Fibroblast of mammary gland (primary cell): ENCODE measurements around the gene ARL16.

Source experiments
- DNase-seq: peaks from one replicate; pipeline ENCODE4 v3.0.0-alpha.2; 2010; ENCODE audit warnings: low read depth
- H3K4me3 ChIP-seq: 2 replicates; pipeline ENCODE4 v1.5.1; 2011; ENCODE audit warnings: low read depth, mild to moderate bottlenecking, low read length, moderate library complexity; ENCODE audit not compliant: control insufficient read depth
- CTCF ChIP-seq: conservative IDR thresholded peaks from 2 replicates; pipeline ENCODE4 v1.5.1; 2011; ENCODE audit warnings: low read depth, low read length, inconsistent platforms; ENCODE audit not compliant: control insufficient read depth, insufficient read depth

Gene ARL16

GRCh38 chr17:81720267-81721071 lies 36.9 kb upstream of the ARL16 start:
- H3K4me3 ChIP-seq: no peak overlapping the region
- no peak for DNase-seq
- TF ChIP-seq CTCF: no peak

GRCh38 chr17:81719410-81720266 lies 36.0 kb upstream of the ARL16 start:
- no peak for TF ChIP-seq CTCF
- no peak overlapping the region for H3K4me3 ChIP-seq
- DNase-seq: no peak

- H3K4me3 ChIP-seq: no peak overlapping the region
- TF ChIP-seq CTCF: no peak
- DNase-seq: no peak
These were observed 34.1 kb upstream of the ARL16 start for GRCh38 chr17:81717766-81718089.

- DNase-seq: no peak
- H3K4me3 ChIP-seq: no peak overlapping the region
- no peak for TF ChIP-seq CTCF
These were observed 33.6 kb upstream of the ARL16 start for GRCh38 chr17:81717049-81717765.

- no peak for TF ChIP-seq CTCF
- DNase-seq: no peak
- no peak overlapping the region for H3K4me3 ChIP-seq
These were observed 33.0 kb upstream of the ARL16 start for GRCh38 chr17:81716674-81716996.

GRCh38 chr17:81715872-81716673 lies 32.5 kb upstream of the ARL16 start:
- no peak overlapping the region for H3K4me3 ChIP-seq
- no peak for TF ChIP-seq CTCF
- no peak for DNase-seq
